ENCODE results near the gene GPR78. TPM values are rescaled to one million over a fixed set of nuclear protein-coding genes. Genes with fewer than 3 reads are reported as not detected.

The GPR78 gene
- total RNA-seq, 1 donor from 2014 or later, result 3.2 TPM

DNA sequence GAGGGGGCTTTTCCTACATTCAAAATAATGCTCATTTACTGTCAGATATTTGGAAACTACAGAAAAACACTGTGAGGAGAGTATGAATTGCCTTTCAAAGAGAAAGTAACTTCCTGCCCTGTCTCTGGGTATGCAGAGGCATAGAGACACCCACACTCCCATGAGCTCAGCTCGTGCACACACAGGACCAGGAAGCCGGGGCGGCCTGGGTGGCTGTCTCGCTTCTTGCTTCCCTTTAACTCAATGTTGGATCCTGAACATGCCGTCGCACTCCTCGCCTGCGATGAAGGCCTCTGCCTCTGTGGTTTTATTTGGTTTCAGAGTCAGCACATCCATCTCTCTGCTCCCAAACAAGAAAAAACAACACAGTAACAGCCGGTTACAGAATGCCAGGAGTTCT is 40.1 kb upstream of the GPR78 start:
- Mint-ChIP-seq H3K4me1 (peaks cover 26% of the 10 kb centered on the region), H3K36me3 (no peaks in the 10 kb centered on the region), H3K27me3 (ENCODE audit: low read depth) (no peaks in the 10 kb centered on the region), H3K4me3 (no peak overlapping the region), H3K27ac (no peak overlapping the region), H3K9me3 (no peaks in the 10 kb centered on the region)
- DNase-seq (ENCODE audit: low spot score in 2 of 2, unreplicated experiment in 2 of 2), result no peak
- TF ChIP-seq CTCF (IDR thresholded peaks at IDR 0.05; ENCODE audit: unreplicated experiment), result no peak

GRCh38 chr4:8540586-8540985 is 39.6 kb upstream of the GPR78 start:
- peaks cover 24% of the 10 kb centered on the region for H3K4me1 Mint-ChIP-seq
- TF ChIP-seq CTCF (IDR thresholded peaks at IDR 0.05; ENCODE audit: unreplicated experiment), result no peak
- H3K36me3 Mint-ChIP-seq, result no peaks in the 10 kb centered on the region
- no peaks in the 10 kb centered on the region for H3K9me3 Mint-ChIP-seq
- DNase-seq (ENCODE audit: low spot score in 2 of 2, unreplicated experiment in 2 of 2), result no peak
- no peaks in the 10 kb centered on the region for H3K27me3 Mint-ChIP-seq (ENCODE audit: low read depth)
- H3K27ac Mint-ChIP-seq, result no peak overlapping the region
- H3K4me3 Mint-ChIP-seq, result no peak overlapping the region

GRCh38 chr4:8540991-8541390 is 39.2 kb upstream of the GPR78 start:
- no peak for DNase-seq (ENCODE audit: low spot score in 2 of 2, unreplicated experiment in 2 of 2)
- H3K4me3 Mint-ChIP-seq, result no peak overlapping the region
- no peaks in the 10 kb centered on the region for H3K9me3 Mint-ChIP-seq
- TF ChIP-seq CTCF (IDR thresholded peaks at IDR 0.05; ENCODE audit: unreplicated experiment), result no peak
- H3K27ac Mint-ChIP-seq, result no peak overlapping the region
- H3K36me3 Mint-ChIP-seq, result no peaks in the 10 kb centered on the region
- peaks cover 26% of the 10 kb centered on the region for H3K4me1 Mint-ChIP-seq
- no peaks in the 10 kb centered on the region for H3K27me3 Mint-ChIP-seq (ENCODE audit: low read depth)

GRCh38 chr4:8541981-8542715 is 38.0 kb upstream of the GPR78 start:
- no peak overlapping the region for H3K27ac Mint-ChIP-seq
- no peaks in the 10 kb centered on the region for H3K27me3 Mint-ChIP-seq (ENCODE audit: low read depth)
- peaks cover 20% of the 10 kb centered on the region for H3K4me1 Mint-ChIP-seq

GRCh38 chr4:8542776-8543525 is 37.2 kb upstream of the GPR78 start:
- Mint-ChIP-seq H3K36me3 (no peaks in the 10 kb centered on the region), H3K27me3 (ENCODE audit: low read depth) (no peaks in the 10 kb centered on the region), H3K4me1 (peaks cover 25% of the 10 kb centered on the region), H3K4me3 (no peak overlapping the region), H3K9me3 (no peaks in the 10 kb centered on the region), H3K27ac (no peak overlapping the region)
- TF ChIP-seq CTCF (IDR thresholded peaks at IDR 0.05; ENCODE audit: unreplicated experiment), result no peak
- DNase-seq (ENCODE audit: low spot score in 2 of 2, unreplicated experiment in 2 of 2), result no peak

More at GRCh38 chr4:8541981-8542715, 38.0 kb upstream of the GPR78 start:
- no peaks in the 10 kb centered on the region for H3K9me3 Mint-ChIP-seq
- H3K4me3 Mint-ChIP-seq, result no peak overlapping the region
- DNase-seq (ENCODE audit: low spot score in 2 of 2, unreplicated experiment in 2 of 2), result no peak
- H3K36me3 Mint-ChIP-seq, result no peaks in the 10 kb centered on the region
- no peak for TF ChIP-seq CTCF (IDR thresholded peaks at IDR 0.05; ENCODE audit: unreplicated experiment)
